Activated CD4-positive, CD25-positive, alpha-beta regulatory T cell treated with anti-CD3 and anti-CD28 coated beads, Interleukin-2, amount 50 U/mL, for 24 hours (primary cell): ENCODE data around the gene GOLIM4.
"Not testable (repeated sequence)": the region's sequence is repeated elsewhere in the genome, so short reads cannot be mapped to it uniquely, and the experiment has no call there.

ENCODE experiments used
- ATAC-seq, 2 donors: fragments of 150-1000 bp; cut with Tn5 transposase; one replicate each; pipeline ENCODE4 v1.10.0; 2021; ENCODE audit warnings: mild to moderate bottlenecking in 1 of 2, moderate library complexity in 1 of 2

The GOLIM4 gene

GRCh38 chr3:168095611-168096209 lies at the start of gene GOLIM4:
GOLIM4 (minus strand) TSS chr3:168095924; CDS start chr3:168095285, 639 bp downstream.
- ATAC-seq: peak; percentile 75 to 77

GRCh38 chr3:168141405-168141998 lies 45.8 kb upstream of the GOLIM4 start:
- no peak for ATAC-seq

GRCh38 chr3:168139947-168140346 lies 44.2 kb upstream of the GOLIM4 start:
- no peak for ATAC-seq

- no peak for ATAC-seq
These were observed 42.7 kb upstream of the GOLIM4 start for GRCh38 chr3:168138421-168138820.

GRCh38 chr3:168134931-168135330 lies 39.2 kb upstream of the GOLIM4 start:
- no peak for ATAC-seq

GRCh38 chr3:168130250-168130649 lies 34.5 kb upstream of the GOLIM4 start:
- ATAC-seq: not testable (repeated sequence)

GRCh38 chr3:168128463-168128862 lies 32.7 kb upstream of the GOLIM4 start:
- not testable (repeated sequence) for ATAC-seq

- no peak for ATAC-seq
These were observed 31.7 kb upstream of the GOLIM4 start for GRCh38 chr3:168127466-168127865.

GRCh38 chr3:168124791-168125190 lies 29.1 kb upstream of the GOLIM4 start:
- no peak for ATAC-seq

- no peak for ATAC-seq
These were observed 28.6 kb upstream of the GOLIM4 start for GRCh38 chr3:168124291-168124690.

- no peak for ATAC-seq
These were observed 27.8 kb upstream of the GOLIM4 start for GRCh38 chr3:168123201-168124176.

GRCh38 chr3:168121184-168122017 lies 25.7 kb upstream of the GOLIM4 start:
- no peak for ATAC-seq

- ATAC-seq: no peak
These were observed 22.2 kb upstream of the GOLIM4 start for GRCh38 chr3:168117853-168118313.

GRCh38 chr3:168117059-168117458 lies 21.3 kb upstream of the GOLIM4 start:
- no peak for ATAC-seq

GRCh38 chr3:168116279-168116678 lies 20.6 kb upstream of the GOLIM4 start:
- ATAC-seq: no peak

- ATAC-seq: no peak
These were observed 18.1 kb upstream of the GOLIM4 start for GRCh38 chr3:168113848-168114247.

GRCh38 chr3:168112894-168113293 lies 17.2 kb upstream of the GOLIM4 start:
- ATAC-seq: no peak

GRCh38 chr3:168104361-168104760 lies 8.6 kb upstream of the GOLIM4 start:
- ATAC-seq: no peak

- ATAC-seq: no peak
These were observed 7.1 kb upstream of the GOLIM4 start for GRCh38 chr3:168102735-168103410.

GRCh38 chr3:168100777-168101492 lies 5.2 kb upstream of the GOLIM4 start:
- ATAC-seq: no peak

GRCh38 chr3:168097381-168097780 lies 1.7 kb upstream of the GOLIM4 start:
- ATAC-seq: no peak
